Islet of Langerhans (tissue), 1 donor: Measurements from ENCODE around the gene FAM219B.

ENCODE experiments used
- FAIRE-seq: peaks from one replicate; lab custom pipeline; 2011; peaks lifted over from hg19 to GRCh38; lab: Jason Lieb, UNC

FAM219B gene

GRCh38 chr15:74873036-74873755 lies 33.5 kb downstream of the FAM219B start, which contains the start of gene SCAMP2:
Gene SCAMP2 (minus strand): TSS chr15:74873365. CDS start chr15:74873255, 110 bp downstream.
- no peak for FAIRE-seq

GRCh38 chr15:74872702-74873035 lies 34.0 kb downstream of the FAM219B start:
- FAIRE-seq, result no peak

- no peak for FAIRE-seq
Measured at GRCh38 chr15:74870436-74871215, 36.0 kb downstream of the FAM219B start.

GRCh38 chr15:74869726-74870407 lies 36.8 kb downstream of the FAM219B start:
- FAIRE-seq, result no peak

GRCh38 chr15:74869372-74869725 lies 37.3 kb downstream of the FAM219B start:
- FAIRE-seq, result no peak

GRCh38 chr15:74868059-74868458 lies 38.6 kb downstream of the FAM219B start:
- FAIRE-seq, result no peak

- FAIRE-seq, result no peak
Measured at GRCh38 chr15:74867466-74868038, 39.1 kb downstream of the FAM219B start.

- FAIRE-seq, result no peak
Measured at GRCh38 chr15:74866090-74866489, 40.6 kb downstream of the FAM219B start.

- no peak for FAIRE-seq
Measured at GRCh38 chr15:74865316-74865715, 41.3 kb downstream of the FAM219B start.

- FAIRE-seq, result no peak
Measured at GRCh38 chr15:74864296-74864695, 42.4 kb downstream of the FAM219B start.

GRCh38 chr15:74863239-74864056 lies 43.2 kb downstream of the FAM219B start:
- FAIRE-seq, result no peak

GRCh38 chr15:74858369-74858740 lies 48.3 kb downstream of the FAM219B start:
- no peak for FAIRE-seq

GRCh38 chr15:74857671-74858368 lies 48.8 kb downstream of the FAM219B start:
- FAIRE-seq, result no peak

- no peak for FAIRE-seq
Measured at GRCh38 chr15:74857082-74857655, 49.5 kb downstream of the FAM219B start.

- no peak for FAIRE-seq
Measured at GRCh38 chr15:74856537-74856936, 50.1 kb downstream of the FAM219B start.

GRCh38 chr15:74855857-74856256 lies 50.8 kb downstream of the FAM219B start:
- FAIRE-seq, result no peak

- no peak for FAIRE-seq
Measured at GRCh38 chr15:74854453-74855022, 52.1 kb downstream of the FAM219B start.

GRCh38 chr15:74851960-74852359 lies 54.7 kb downstream of the FAM219B start:
- no peak for FAIRE-seq

GRCh38 chr15:74850393-74850792 lies 56.3 kb downstream of the FAM219B start:
- FAIRE-seq, result no peak
